Measurements from ENCODE around the gene CCNB2.
"Not testable (repeated sequence)": the region's sequence is repeated elsewhere in the genome, so short reads cannot be mapped to it uniquely, and the experiment has no call there.

The CCNB2 gene

DNA sequence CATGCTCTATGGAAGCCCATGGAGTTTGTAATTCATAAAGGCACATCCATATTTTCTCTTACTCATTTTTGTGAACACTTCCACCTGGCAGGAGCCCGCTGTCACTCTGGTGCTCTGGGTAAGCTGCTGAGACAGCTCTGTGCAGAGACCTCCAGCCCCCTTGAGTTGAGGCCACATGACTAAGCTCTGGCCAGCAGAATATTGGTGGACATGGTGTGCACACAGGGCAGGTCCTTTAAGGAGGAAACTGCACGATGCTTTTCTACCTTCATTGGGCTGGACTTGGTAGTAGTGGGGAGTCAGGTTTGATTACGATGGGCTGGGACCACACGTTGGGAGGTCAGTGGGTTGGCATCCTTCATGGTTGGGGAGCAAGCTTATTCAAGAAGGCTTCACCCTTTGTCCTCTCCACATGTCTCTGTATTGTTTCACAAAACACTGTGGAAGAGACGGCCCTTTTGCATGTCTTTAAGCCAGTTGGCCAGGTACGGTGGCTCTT, 29.0 kb downstream of the CCNB2 start:
- no peak for DNase-seq (ENCODE audit: low spot score)

DNA sequence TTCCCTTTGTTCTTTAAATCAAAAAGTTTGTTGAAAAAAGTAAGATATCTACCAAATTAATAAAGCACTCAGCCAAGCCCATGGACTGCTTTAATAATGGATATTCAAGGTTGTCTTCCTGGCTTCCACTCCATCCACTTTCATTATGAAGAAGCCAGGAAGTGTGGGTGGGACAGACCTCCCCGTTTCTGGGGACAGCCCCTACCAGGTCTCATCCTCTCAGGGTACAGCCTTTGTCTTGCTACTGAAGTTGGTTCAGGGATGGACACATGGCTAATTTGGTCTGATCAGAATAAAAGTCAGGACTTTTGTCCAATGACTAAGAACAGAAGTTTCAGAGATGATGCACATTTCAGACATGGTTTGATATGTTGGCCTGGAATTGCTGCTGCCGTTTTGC, 32.6 kb downstream of the CCNB2 start:
- DNase-seq (ENCODE audit: low spot score) = no peak

DNA sequence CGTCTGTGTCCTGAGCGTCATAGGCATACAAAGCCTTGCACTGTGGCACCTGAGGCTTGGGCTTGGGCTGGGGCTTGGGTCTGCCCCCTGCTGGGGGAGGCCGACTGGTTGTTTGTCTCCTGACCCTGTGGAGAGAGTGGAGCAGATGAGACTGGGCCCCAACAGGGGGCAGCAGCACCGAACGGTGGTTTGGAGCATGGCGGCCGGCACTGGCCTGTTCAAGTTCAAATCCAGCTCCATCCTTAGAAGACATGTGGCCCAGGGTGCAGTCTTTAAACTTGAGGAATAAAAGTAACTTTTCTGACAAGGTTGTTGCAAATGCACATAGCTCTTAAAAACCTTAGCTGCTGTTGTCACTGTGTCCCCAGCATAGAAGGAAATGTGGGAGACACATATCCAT, 33.3 kb downstream of the CCNB2 start:
- no peak for DNase-seq (ENCODE audit: low spot score)

DNA sequence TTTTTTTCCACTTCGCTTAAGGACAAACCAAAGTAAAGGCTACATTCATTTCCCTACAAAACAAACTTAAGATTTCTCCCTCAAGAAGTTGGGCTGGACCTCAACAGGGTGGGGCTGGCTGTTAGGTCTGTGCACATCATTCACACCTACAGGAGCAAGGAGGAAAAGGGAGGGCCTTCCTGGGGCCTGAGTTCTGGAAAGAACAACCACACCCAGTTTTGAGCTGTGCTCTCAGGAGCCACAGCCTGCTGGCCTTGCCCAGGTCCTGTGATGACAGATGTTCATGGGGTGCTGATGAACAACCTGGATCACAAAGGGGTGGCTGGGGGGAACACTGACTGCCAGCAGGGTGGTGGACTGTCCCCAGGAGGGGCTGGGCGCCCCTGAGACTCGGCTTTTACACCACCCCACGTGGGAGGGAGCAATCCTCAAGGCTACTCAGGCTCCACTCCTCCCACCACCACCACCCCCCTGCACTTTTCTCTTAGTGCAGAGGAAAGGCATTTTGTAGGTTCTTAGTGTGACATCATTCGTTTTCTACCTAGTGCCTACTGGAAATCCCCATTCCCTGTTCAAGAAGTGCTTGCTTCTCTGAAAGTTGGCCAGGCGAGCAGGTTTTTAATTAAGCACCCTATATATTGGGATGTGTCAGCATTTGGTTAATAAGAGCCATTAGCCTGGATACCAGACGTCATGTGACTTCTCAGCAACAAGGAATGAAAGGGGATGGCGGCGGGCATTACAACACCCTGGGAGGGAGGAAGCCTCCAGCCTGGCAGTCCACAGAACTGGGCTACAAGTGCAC, 35.7 kb downstream of the CCNB2 start:
- no peak for DNase-seq (ENCODE audit: low spot score)

- no peak for DNase-seq (ENCODE audit: low spot score)
Measured at GRCh38 chr15:59143281-59143680, 38.3 kb downstream of the CCNB2 start.

DNA sequence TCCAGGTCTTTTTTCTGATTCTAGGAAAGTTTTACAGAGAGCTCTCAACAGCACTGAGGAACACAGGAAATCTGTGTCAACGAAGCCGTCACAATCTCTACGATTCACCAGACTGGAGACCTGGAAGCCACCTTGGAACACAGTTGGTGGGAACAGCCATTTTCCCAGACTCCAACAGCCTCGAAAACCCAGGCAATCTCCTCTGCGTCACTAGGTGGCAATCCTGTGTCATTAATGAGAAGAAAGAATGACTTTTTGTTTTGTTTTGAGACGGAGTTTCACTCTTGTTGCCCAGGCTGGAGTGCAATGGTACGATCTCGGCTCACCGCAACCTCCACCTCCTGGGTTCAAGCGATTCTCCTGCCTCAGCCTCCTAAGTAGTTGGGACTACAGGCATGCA, 39.6 kb downstream of the CCNB2 start:
- peak; percentile 41 for DNase-seq (ENCODE audit: low spot score)

DNA sequence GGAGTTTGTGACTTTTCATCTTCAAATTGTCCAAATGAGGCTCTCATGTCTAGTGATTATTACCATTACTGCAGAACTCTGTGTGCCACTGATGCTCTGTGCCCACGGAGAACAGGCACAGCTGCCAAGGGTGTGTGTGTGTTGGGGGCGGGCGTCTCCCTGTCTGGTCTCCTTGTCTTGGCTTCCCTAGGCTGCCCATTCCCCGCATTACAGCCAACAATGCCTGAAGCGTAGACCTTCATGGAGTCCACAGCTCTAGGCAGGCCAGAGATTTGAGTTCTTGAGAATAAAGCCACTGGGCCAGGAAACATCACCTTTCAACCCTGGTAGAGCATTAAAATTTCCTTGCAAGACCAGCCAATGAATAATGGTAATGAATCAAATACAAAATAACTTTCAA, 42.7 kb downstream of the CCNB2 start:
- DNase-seq (ENCODE audit: low spot score) = no peak

DNA sequence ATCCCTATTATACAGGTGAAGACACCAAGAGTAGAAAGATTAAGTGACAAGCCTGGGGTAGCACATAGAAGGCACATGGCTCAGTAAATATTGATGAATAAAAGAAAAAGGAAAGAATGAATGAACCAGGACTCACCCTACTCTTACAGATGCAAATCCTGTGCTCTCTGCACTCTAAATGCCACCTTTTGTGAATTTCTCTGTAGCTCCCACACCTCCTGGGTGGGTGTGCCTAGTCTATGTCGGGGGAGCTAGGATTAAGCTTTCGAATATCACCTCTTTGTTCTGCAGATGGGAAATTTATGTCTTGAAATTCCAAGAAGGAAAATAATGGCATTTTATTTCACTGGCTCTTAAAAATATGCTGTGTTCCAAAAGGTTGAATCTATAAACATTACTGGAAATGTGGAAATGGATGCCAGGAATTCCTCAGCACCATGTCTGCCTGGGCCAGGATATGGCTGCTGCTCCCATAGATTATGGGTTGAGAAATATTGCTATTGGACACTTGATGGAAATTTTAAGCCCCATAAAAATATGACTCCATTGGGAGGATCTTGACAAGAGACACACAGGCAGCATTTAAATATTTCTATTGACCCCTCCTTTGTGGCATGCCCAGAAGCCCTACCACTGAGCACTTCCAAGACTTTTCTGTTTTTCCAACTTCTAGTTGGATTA, 43.3 kb downstream of the CCNB2 start:
- DNase-seq (ENCODE audit: low spot score) = no peak

DNA sequence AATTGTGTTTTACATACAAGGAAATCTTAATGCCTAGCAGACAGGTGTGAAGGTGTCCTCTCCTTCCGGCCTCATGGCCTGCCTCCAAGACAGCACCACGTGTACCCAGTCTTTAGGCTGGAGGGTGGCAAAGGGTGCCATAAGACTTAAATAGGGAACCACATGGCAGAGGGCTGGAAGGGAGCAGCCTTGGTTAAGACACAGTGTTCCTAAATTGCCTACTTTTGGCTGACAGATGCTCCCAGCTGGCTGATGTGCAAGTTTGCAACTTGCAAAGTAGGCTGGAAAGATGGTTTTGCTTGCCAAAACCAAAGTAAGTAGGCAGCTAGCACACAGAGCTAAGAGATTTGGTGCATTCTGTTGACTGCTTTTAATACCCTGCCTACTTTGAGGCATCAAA, 45.2 kb downstream of the CCNB2 start:
- no peak for DNase-seq (ENCODE audit: low spot score)

DNA sequence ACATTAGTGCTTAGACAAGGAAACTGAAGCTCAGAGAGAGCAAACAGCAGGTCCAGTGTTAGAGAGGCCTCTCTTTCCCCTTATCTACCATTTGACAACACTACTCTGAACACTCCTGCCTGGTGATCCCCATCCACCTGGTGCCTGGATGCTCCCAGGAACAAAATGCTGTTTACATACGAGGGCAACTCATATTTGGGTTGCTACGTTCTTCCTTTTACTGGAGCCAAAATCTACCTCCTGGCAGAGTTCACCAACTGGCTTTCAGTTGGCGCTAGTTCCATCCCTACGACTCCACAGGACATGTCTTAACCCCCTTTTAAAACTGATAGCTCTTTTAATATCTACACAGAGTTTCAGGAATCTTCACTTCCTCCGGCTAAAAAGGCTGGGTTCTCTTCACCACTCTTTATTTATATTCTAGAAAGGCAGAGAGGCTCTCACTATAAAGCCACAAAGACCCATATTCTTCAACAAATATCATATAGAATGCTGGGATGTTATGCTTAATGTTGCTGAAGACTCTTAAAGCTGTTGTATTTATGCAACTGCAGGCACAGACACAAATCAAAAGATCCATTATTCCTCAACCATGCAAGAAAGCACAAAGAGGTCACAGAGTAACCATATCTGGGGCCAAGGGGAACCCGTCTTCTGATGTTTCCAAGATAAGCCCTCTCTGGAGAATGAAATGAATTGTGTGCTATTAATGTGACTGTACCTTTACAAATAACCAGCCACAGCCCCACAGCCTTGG, 47.9 kb downstream of the CCNB2 start:
- DNase-seq (ENCODE audit: low spot score) = no peak

DNA sequence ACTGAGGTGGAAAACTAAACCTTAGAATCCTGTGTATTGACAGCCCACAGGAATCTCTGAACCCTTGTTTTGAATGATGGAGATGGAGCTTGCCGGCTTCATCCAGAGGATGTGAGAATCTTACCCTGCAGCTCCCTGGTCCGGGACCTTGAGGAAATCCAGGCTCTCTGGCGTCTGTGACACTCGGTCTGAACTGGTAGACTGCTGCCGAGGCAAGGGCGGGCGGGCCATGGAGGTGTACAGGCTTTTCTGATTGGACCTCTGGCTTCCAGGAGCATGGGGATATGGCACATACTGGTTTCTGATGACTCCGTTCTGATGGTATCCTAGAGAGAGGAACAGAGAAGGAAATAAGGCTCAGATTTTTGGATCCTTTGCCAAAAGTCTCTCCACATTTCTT, 48.5 kb downstream of the CCNB2 start:
- no peak for DNase-seq (ENCODE audit: low spot score)

- no peak for DNase-seq (ENCODE audit: low spot score)
Measured at GRCh38 chr15:59154243-59154642, 49.3 kb downstream of the CCNB2 start.

DNA sequence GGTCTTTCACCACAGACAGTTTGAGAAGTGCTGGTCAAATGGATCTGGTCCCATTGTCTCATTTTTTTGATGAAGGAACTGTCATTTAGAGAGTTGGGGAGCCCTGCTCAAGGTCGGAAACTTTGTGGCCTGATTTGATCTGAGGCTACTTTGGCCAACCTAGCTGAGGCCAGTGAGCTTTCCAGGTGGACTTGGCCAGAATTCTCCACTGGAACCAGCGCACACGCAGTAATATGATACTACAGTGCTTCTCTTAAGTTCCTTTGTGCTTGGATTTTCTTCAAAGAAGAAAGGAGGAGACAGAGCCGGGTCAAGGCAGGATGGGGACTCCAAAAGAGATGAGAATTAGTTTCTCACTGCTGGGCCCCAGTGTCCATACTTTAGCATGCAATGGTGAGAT, 50.5 kb downstream of the CCNB2 start:
- DNase-seq (ENCODE audit: low spot score) = no peak

DNA sequence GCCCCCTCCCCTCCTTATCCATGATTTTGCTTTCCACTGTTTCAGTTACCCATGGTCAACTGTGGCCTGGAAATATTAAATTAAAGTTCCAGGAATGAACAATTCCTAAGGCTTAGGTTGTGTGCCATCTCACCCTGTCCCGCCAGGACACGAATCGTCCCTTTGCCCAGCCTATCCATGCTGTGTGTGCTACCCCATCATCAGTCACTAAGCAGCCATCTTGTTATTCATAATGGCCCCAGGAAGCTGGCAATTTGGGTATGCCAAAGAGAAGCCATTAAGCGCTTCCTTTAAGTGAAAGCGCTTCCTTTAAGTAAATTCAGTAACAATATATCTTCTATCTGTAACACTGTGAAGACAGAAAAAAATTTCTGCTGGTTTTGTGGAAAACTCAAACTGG, 52.5 kb downstream of the CCNB2 start:
- DNase-seq (ENCODE audit: low spot score) = no peak

DNA sequence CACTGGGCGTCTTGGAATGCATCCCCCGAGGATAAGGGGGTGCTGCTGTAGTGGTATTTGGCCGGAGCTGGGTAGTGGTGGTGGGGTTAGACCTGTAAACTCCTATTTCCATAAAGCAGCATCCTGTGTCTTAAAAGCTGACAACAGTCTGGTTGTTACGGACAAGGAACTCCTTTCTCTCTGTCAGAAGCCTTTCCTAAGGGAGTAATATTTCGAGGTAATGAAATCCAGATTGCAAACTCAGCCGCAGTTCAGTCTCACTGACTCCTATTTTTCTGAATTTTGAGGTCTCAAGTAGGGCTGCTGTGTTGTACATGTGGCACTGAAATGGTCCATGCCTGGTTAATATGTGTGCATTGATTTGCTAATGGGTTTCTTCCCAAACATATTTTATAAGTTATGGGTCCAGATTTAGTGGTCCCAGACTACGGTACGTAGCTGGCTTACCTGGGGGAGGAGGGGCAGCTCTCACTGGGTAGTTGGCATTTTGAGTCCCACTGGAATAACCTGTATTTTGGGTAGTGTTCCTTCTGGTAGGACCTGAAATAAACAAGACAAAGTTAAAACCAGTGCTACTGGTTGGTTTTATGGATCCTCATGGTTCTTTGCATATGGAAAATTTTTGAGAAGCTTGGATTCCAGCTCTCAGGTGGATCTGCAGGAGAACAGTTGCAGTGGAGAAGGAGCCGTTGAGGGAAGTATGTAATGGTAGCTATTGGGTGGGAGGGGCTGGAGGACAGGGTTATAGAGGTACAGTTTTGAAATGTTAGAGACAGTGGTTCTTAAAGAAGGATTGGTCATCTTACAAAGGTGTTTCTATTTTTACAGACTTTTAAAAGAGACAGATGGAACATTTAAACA, 53.1 kb downstream of the CCNB2 start:
- DNase-seq (ENCODE audit: low spot score) = no peak

DNA sequence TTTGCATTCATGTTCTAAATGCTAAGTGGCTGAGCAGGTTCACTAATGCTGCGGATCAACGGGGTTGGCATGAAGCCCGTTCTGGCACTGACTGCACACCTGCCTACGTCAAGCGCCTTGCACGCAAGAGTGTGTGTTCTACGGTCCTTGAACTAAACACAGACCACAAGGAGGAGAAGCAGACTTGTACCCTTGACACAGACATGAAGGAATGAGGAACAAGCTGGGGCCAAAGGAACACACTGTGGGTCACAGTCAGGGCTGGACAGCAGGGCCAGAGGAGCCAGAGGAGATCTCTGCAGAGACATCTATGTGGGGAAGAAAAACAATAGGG, 53.7 kb downstream of the CCNB2 start:
- no peak for DNase-seq (ENCODE audit: low spot score)

GRCh38 chr15:59159210-59159609, 54.3 kb downstream of the CCNB2 start:
- DNase-seq (ENCODE audit: low spot score) = no peak

GRCh38 chr15:59160880-59161593, 56.1 kb downstream of the CCNB2 start:
- no peak for DNase-seq (ENCODE audit: low spot score)

GRCh38 chr15:59162080-59162479, 57.1 kb downstream of the CCNB2 start:
- not testable (repeated sequence) for DNase-seq (ENCODE audit: low spot score)

DNA sequence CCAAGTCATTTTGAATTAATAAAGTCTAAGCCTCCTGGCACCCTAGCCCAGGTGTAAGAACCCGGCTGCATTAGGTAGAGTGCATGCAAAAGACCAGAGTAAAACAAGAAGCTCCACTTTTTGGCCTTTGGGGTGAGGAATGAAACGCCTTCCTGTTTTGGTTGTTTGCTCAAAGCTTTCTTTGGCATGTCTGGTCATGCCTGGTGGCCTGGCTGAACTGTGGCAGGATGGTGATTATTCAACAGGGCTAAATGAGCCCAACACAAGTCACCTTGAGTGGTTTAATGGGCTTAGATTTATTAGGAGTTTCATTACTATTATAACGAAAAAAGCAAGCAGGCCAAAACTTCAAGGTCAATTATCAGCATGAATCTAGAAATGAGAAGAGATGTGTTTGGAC, 60.8 kb downstream of the CCNB2 start:
- DNase-seq (ENCODE audit: low spot score) = no peak

- no peak for DNase-seq (ENCODE audit: low spot score)
Measured at GRCh38 chr15:59166166-59166565, 61.2 kb downstream of the CCNB2 start.

All from pons (tissue), 1 donor.